Measurements from ENCODE around the gene N4BP2L2.

DNA sequence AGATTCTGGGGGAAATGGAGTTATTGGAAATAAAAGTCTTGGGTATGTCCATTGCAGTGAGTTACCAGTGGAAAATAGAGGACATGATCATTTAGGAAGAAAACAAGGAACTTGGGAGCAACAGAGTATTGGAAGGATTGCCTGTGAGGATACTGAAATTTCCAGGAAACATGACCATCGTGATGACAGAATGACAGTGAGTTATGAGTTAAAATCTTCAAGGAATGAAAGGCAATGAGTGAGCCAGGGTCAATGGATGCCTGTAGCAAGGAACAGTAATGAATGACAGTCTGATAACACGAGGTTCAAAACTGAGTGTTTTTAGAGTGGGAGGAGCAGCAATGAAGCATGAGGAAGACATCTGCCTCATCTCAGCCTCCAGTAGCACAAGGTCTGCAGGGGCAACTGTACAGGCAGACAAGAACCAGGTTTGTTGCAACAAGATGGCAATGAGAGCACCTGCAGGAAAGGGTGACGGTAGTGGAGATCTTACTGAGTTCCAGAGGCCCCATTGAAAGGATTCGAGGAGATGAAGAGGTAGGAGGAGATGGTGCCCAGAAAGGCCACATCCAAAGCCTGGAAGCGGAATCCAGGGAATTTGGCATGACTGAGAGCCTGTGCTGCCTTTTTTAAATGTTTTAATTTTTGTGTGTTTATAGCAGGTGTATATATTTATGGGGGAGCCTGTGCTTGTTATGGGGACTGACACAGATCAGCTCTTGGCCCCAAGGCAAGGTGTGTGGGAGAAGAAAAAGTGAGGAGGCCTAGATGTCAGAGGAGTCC lies 154.6 kb downstream of the N4BP2L2 start:
- no peak for TF ChIP-seq POLR2A (IDR thresholded peaks at IDR 0.05; ENCODE audit: insufficient read depth in 1 of 2, low read depth in 2 of 2, low read length in 2 of 2)
- no peak for TF ChIP-seq ZNF160 (CRISPR knock-in tag; IDR thresholded peaks at IDR 0.05)
- no peak for TF ChIP-seq SMAD1 (CRISPR knock-in tag; IDR thresholded peaks at IDR 0.05; ENCODE audit: borderline replicate concordance, low read depth)
- TF ChIP-seq TGIF2 (CRISPR knock-in tag; IDR thresholded peaks at IDR 0.05): no peak
- TF ChIP-seq, protein P1, sequence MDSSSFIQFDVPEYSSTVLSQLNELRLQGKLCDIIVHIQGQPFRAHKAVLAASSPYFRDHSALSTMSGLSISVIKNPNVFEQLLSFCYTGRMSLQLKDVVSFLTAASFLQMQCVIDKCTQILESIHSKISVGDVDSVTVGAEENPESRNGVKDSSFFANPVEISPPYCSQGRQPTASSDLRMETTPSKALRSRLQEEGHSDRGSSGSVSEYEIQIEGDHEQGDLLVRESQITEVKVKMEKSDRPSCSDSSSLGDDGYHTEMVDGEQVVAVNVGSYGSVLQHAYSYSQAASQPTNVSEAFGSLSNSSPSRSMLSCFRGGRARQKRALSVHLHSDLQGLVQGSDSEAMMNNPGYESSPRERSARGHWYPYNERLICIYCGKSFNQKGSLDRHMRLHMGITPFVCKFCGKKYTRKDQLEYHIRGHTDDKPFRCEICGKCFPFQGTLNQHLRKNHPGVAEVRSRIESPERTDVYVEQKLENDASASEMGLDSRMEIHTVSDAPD (CRISPR knock-in tag; IDR thresholded peaks at IDR 0.05): no peak
- TF ChIP-seq, protein P2, sequence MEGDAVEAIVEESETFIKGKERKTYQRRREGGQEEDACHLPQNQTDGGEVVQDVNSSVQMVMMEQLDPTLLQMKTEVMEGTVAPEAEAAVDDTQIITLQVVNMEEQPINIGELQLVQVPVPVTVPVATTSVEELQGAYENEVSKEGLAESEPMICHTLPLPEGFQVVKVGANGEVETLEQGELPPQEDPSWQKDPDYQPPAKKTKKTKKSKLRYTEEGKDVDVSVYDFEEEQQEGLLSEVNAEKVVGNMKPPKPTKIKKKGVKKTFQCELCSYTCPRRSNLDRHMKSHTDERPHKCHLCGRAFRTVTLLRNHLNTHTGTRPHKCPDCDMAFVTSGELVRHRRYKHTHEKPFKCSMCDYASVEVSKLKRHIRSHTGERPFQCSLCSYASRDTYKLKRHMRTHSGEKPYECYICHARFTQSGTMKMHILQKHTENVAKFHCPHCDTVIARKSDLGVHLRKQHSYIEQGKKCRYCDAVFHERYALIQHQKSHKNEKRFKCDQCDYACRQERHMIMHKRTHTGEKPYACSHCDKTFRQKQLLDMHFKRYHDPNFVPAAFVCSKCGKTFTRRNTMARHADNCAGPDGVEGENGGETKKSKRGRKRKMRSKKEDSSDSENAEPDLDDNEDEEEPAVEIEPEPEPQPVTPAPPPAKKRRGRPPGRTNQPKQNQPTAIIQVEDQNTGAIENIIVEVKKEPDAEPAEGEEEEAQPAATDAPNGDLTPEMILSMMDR (CRISPR knock-in tag; IDR thresholded peaks at IDR 0.05): no peak
- no peak for TF ChIP-seq MXI1 (IDR thresholded peaks at IDR 0.05; ENCODE audit: borderline replicate concordance, low read depth, low read length)
- no peak for TF ChIP-seq SP1 (IDR thresholded peaks at IDR 0.05)
- TF ChIP-seq SP1 (CRISPR knock-in tag; IDR thresholded peaks at IDR 0.05): no peak
